ENCODE results near the gene CIDEB.

DNA sequence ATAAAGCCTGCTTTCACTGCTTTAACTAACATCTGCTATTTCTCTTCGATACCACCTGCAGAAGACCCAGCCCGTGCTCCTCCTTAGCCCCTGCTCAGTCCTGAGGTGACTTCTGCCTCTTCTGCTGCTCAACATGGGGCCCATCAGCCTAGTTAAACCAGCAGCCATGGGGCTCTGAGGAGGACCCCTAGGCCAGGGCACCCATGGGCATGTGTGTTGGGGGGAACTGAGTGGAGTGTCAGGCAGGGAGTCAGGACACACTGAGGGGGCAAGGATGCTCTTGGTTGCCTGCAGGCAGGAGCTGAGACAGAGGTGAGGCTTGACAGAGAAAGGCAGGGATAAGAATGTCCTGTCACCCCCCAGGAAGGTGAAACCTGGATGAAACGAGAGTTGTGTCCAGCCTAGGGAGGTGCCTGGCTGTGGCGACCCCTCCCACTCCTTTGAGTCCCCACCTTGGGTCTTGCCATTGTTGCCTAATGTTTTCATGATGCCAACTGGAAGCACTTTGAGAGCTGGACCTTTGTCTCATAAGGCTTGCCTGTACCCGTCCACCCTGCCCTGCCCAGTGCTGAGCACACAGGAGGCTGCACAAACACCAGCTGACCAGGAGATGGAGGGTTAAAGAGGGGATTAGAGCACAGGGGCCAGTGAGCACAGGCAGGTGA is 23.8 kb downstream of the CIDEB start:
- TF ChIP-seq, protein P1, sequence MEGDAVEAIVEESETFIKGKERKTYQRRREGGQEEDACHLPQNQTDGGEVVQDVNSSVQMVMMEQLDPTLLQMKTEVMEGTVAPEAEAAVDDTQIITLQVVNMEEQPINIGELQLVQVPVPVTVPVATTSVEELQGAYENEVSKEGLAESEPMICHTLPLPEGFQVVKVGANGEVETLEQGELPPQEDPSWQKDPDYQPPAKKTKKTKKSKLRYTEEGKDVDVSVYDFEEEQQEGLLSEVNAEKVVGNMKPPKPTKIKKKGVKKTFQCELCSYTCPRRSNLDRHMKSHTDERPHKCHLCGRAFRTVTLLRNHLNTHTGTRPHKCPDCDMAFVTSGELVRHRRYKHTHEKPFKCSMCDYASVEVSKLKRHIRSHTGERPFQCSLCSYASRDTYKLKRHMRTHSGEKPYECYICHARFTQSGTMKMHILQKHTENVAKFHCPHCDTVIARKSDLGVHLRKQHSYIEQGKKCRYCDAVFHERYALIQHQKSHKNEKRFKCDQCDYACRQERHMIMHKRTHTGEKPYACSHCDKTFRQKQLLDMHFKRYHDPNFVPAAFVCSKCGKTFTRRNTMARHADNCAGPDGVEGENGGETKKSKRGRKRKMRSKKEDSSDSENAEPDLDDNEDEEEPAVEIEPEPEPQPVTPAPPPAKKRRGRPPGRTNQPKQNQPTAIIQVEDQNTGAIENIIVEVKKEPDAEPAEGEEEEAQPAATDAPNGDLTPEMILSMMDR (conservative IDR thresholded peaks at IDR 0.05 in 1 of 2, IDR thresholded peaks at IDR 0.05 in 1 of 2; ENCODE audit: extremely low read depth in 1 of 2, insufficient read depth in 1 of 2, low read depth in 1 of 2, low read length in 2 of 2): no peak
- TF ChIP-seq EZH2 (IDR thresholded peaks at IDR 0.05; ENCODE audit: borderline replicate concordance, low read length): no peak

All from mammary epithelial cell (primary cell).